ENCODE data around the gene SLC1A7. TPM values are rescaled to one million over a fixed set of nuclear protein-coding genes. Genes with fewer than 3 reads are reported as not detected.

The SLC1A7 gene
- total and polyA plus RNA-seq, 4 donors: 0.21 to 0.67 (median 0.43) TPM

GRCh38 chr1:53048960-53049573, 93.4 kb downstream of the SLC1A7 start:
- no peaks in the 10 kb centered on the region for H3K27me3 ChIP-seq (ENCODE audit: control insufficient read depth in 4 of 4, insufficient read depth in 4 of 4, low read length in 3 of 4)
- 95% methylated on average over 3 of the region's 3 CpGs for WGBS
- H3K9ac ChIP-seq (ENCODE audit: low read depth in 1 of 2, low read length in 2 of 2): no peak overlapping the region
- peaks cover 0 to 9% (median 2%) of the 10 kb centered on the region in 4 donors for H3K4me1 ChIP-seq (ENCODE audit: control insufficient read depth in 4 of 4, insufficient read depth in 4 of 4, low read length in 3 of 4)
- no peak for DNase-seq (ENCODE audit: low spot score)
- no peak overlapping the region for H3K4me3 ChIP-seq (ENCODE audit: low read depth in 1 of 3, low read length in 3 of 3)
- no peak for TF ChIP-seq GABPA (IDR thresholded peaks at IDR 0.05 in 1 of 2, conservative IDR thresholded peaks at IDR 0.05 in 1 of 2)
- no peak for TF ChIP-seq RAD21 (IDR thresholded peaks at IDR 0.05)
- TF ChIP-seq CTCF (IDR thresholded peaks at IDR 0.05; ENCODE audit: low read depth, low read length, missing input control): no peak
- TF ChIP-seq, protein P1, sequence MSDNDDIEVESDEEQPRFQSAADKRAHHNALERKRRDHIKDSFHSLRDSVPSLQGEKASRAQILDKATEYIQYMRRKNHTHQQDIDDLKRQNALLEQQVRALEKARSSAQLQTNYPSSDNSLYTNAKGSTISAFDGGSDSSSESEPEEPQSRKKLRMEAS (IDR thresholded peaks at IDR 0.05): no peak
- TF ChIP-seq FOXA1 (IDR thresholded peaks at IDR 0.05): no peak
- no peak for TF ChIP-seq TAF1 (conservative IDR thresholded peaks at IDR 0.05)
- TF ChIP-seq, protein P2, sequence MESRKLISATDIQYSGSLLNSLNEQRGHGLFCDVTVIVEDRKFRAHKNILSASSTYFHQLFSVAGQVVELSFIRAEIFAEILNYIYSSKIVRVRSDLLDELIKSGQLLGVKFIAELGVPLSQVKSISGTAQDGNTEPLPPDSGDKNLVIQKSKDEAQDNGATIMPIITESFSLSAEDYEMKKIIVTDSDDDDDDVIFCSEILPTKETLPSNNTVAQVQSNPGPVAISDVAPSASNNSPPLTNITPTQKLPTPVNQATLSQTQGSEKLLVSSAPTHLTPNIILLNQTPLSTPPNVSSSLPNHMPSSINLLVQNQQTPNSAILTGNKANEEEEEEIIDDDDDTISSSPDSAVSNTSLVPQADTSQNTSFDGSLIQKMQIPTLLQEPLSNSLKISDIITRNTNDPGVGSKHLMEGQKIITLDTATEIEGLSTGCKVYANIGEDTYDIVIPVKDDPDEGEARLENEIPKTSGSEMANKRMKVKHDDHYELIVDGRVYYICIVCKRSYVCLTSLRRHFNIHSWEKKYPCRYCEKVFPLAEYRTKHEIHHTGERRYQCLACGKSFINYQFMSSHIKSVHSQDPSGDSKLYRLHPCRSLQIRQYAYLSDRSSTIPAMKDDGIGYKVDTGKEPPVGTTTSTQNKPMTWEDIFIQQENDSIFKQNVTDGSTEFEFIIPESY (IDR thresholded peaks at IDR 0.05): no peak
- no peak for TF ChIP-seq HNF4G (IDR thresholded peaks at IDR 0.05)
- TF ChIP-seq NR2F2 (IDR thresholded peaks at IDR 0.05): no peak
- no peak for TF ChIP-seq YY1 (IDR thresholded peaks at IDR 0.05)
- no peak for TF ChIP-seq EGR1 (IDR thresholded peaks at IDR 0.05; ENCODE audit: low read depth in 2 of 2)
- TF ChIP-seq SP1 (IDR thresholded peaks at IDR 0.05): no peak
- no peak for TF ChIP-seq RXRA (IDR thresholded peaks at IDR 0.05)
- TF ChIP-seq ATF3 (IDR thresholded peaks at IDR 0.05): no peak
- peaks cover 5 to 52% (median 51%) of the 10 kb centered on the region in 4 donors for H3K36me3 ChIP-seq (ENCODE audit: control insufficient read depth in 4 of 4, insufficient read depth in 3 of 4, low read depth in 1 of 4, low read length in 3 of 4)
- no peaks in the 10 kb centered on the region for H3K9me3 ChIP-seq (ENCODE audit: control insufficient read depth in 4 of 4, low read length in 3 of 4)
- H3K27ac ChIP-seq (ENCODE audit: low read depth in 1 of 2, low read length in 2 of 2): no peak overlapping the region

- Histone ChIP-seq H3K27ac (ENCODE audit: low read depth in 1 of 2, low read length in 2 of 2) (no peak overlapping the region), H3K36me3 (ENCODE audit: control insufficient read depth in 4 of 4, insufficient read depth in 3 of 4, low read depth in 1 of 4, low read length in 3 of 4) (peaks cover 5 to 53% (median 52%) of the 10 kb centered on the region in 4 donors)
- 88% methylated on average over 5 of the region's 5 CpGs for WGBS
Observed at GRCh38 chr1:53047737-53048736, 94.4 kb downstream of the SLC1A7 start.

More at GRCh38 chr1:53047737-53048736, 94.4 kb downstream of the SLC1A7 start:
- no peak overlapping the region for H3K9ac ChIP-seq (ENCODE audit: low read depth in 1 of 2, low read length in 2 of 2)
- H3K4me1 ChIP-seq (ENCODE audit: control insufficient read depth in 4 of 4, insufficient read depth in 4 of 4, low read length in 3 of 4): peaks cover 0 to 9% (median 2%) of the 10 kb centered on the region in 4 donors
- H3K27me3 ChIP-seq (ENCODE audit: control insufficient read depth in 4 of 4, insufficient read depth in 4 of 4, low read length in 3 of 4): no peaks in the 10 kb centered on the region
- no peak overlapping the region for H3K4me3 ChIP-seq (ENCODE audit: low read depth in 1 of 3, low read length in 3 of 3)
- TF ChIP-seq ATF3 (IDR thresholded peaks at IDR 0.05) (no peak), TAF1 (conservative IDR thresholded peaks at IDR 0.05) (no peak), CTCF (IDR thresholded peaks at IDR 0.05; ENCODE audit: low read depth, low read length, missing input control) (no peak), HNF4A (conservative IDR thresholded peaks at IDR 0.05) (no peak), FOXA2 (IDR thresholded peaks at IDR 0.05) (no peak), YY1 (IDR thresholded peaks at IDR 0.05) (no peak), RXRA (IDR thresholded peaks at IDR 0.05) (no peak), SP1 (IDR thresholded peaks at IDR 0.05) (no peak), FOXA1 (IDR thresholded peaks at IDR 0.05) (no peak), GABPA (IDR thresholded peaks at IDR 0.05 in 1 of 2, conservative IDR thresholded peaks at IDR 0.05 in 1 of 2) (no peak), JUND (IDR thresholded peaks at IDR 0.05) (no peak), RAD21 (IDR thresholded peaks at IDR 0.05) (no peak)
- TF ChIP-seq, protein P1 (IDR thresholded peaks at IDR 0.05): no peak
- H3K9me3 ChIP-seq (ENCODE audit: control insufficient read depth in 4 of 4, low read length in 3 of 4): no peaks in the 10 kb centered on the region
- DNase-seq (ENCODE audit: low spot score): no peak
